Measurements from ENCODE around the gene SORCS2.

SORCS2 gene

DNA sequence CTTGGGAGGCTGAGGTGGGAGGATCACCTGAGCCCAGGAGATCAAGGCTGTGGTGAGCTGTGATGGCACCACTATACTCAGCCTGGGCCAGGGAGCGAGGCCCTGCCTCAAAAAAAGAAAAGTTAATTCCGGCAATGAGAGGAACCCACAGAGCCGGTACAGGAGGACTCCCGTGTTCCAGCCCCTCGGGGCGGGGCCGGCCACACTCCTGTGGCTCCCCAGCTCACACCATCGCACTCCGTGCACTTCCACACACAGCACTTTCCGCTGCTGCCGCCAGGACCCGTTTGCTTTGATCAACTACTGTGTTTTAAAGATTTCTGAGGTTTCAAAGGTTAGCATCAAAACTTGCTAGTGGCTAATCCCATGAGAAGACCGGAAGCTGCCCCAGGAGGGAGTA lies 575.6 kb downstream of the SORCS2 start:
- H3K9ac ChIP-seq (ENCODE audit: low read depth, low read length) = no peak overlapping the region
- no peaks in the 10 kb centered on the region for H3K27me3 ChIP-seq (ENCODE audit: control insufficient read depth, insufficient read depth, low read length)
- peaks cover 43% of the 10 kb centered on the region for H3K36me3 ChIP-seq (ENCODE audit: control insufficient read depth, insufficient read depth, low read length)
- H3K4me3 ChIP-seq (ENCODE audit: low read depth, low read length) = no peak overlapping the region
- no peaks in the 10 kb centered on the region for H3K4me1 ChIP-seq (ENCODE audit: control insufficient read depth, insufficient read depth, low read length)
- H3K9me3 ChIP-seq (ENCODE audit: control insufficient read depth, insufficient read depth, low read length) = no peaks in the 10 kb centered on the region
- H3K27ac ChIP-seq (ENCODE audit: low read depth, low read length) = no peak overlapping the region

DNA sequence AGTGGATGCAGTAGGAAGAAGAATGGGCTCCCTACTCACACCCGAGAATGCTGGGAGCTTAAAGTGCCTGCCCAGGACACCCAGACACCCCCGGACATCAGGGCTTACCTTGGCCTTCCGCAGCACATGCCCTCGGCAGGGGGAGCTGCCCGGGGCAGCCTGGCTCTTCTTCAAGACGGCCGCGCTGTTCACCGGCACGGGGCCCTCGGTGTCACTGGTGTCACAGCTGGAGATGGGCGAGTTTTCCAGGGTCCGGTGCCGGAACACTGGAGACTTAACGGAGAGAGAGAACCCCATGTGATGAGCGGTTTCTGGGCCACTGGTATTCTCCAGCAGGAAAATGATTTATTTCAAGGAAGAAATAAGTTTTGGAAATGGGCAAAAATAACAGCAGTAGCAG lies 576.4 kb downstream of the SORCS2 start:
- H3K9ac ChIP-seq (ENCODE audit: low read depth, low read length) = no peak overlapping the region
- H3K27ac ChIP-seq (ENCODE audit: low read depth, low read length) = no peak overlapping the region
- no peak overlapping the region for H3K4me3 ChIP-seq (ENCODE audit: low read depth, low read length)
- no peaks in the 10 kb centered on the region for H3K4me1 ChIP-seq (ENCODE audit: control insufficient read depth, insufficient read depth, low read length)
- H3K36me3 ChIP-seq (ENCODE audit: control insufficient read depth, insufficient read depth, low read length) = peaks cover 44% of the 10 kb centered on the region
- no peaks in the 10 kb centered on the region for H3K27me3 ChIP-seq (ENCODE audit: control insufficient read depth, insufficient read depth, low read length)
- H3K9me3 ChIP-seq (ENCODE audit: control insufficient read depth, insufficient read depth, low read length) = no peaks in the 10 kb centered on the region

DNA sequence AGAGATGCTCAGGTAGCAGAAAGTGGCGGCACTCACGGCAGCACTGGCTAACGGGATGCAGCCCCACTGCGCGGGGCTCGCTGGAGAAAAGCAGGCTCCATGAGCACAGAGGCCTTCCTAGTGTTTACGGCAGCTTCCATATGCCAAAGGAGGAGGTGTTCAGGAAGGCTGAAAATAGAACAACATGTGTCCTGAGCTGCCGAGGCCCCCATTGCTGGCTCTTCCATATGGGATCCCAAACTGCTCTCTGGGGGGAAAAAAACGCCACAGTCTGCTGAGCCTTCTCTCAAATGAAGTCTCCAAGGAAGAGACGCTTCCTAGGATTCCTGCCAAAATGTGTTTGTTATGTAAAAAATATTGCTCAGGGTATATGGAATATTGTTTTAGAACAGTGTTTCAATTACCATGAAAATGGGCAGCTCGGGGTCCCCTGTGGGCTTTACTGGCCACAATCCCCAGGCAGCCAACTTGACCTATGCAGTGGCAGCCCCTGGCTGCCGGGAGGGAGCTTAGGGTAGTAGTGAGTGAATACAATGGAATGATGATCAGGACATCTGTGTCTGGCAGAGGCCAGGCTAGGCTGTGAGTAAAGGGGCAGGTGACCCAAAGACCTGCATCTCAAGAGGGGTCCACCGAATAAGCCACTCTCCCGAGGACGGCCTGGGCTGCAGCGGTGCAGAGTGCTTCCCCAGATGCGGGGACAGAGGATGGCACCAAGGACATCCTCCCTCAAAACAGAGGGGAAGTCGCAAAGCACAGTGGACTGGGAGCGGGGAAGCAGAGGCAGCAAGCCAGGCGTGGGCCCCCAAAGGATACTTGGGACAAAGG lies 577.3 kb downstream of the SORCS2 start:
- H3K27me3 ChIP-seq (ENCODE audit: control insufficient read depth, insufficient read depth, low read length) = no peaks in the 10 kb centered on the region
- no peaks in the 10 kb centered on the region for H3K4me1 ChIP-seq (ENCODE audit: control insufficient read depth, insufficient read depth, low read length)
- no peaks in the 10 kb centered on the region for H3K9me3 ChIP-seq (ENCODE audit: control insufficient read depth, insufficient read depth, low read length)
- H3K27ac ChIP-seq (ENCODE audit: low read depth, low read length) = no peak overlapping the region
- no peak overlapping the region for H3K4me3 ChIP-seq (ENCODE audit: low read depth, low read length)
- no peak overlapping the region for H3K9ac ChIP-seq (ENCODE audit: low read depth, low read length)
- H3K36me3 ChIP-seq (ENCODE audit: control insufficient read depth, insufficient read depth, low read length) = peaks cover 51% of the 10 kb centered on the region

DNA sequence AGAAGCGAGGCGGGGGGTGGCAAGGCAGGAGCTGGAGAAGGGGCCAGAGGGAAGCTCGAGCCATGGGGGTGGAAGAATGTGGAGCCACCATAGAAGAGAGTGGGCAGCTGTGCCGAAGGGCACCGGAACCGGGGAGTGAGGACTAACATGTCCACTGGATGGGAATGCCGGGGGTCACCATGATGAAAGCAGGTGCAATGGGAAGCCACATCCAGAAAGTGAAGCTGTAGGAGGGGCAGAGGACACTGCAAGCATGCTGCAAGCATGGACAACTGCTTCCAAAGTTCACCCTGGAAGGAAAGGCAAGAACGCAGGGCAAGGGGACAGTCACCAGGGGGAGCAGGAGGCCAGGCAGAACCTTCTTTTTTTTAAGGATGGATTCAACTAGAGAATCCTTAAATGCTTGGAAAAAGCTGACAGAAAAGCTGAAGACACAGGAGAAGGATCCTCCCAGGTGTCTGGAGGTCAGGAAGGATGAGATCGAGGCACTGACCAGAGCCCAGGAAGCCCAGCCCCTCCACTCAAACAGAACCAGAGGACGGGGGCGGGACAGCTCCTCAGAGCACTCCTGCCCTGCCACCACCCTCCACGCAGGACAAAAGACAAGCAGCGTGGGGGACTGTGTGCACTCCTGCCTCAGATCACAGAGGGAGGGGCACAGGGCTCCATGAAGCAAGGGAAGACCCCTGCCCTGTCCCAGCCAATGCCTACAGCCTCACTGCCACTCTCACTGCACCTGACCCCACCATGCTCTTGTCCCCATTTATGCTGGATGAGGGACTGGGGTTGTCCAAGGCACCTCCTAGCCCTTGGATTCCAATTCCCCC lies 578.1 kb downstream of the SORCS2 start:
- Histone ChIP-seq H3K27me3 (ENCODE audit: control insufficient read depth, insufficient read depth, low read length) (no peaks in the 10 kb centered on the region), H3K36me3 (ENCODE audit: control insufficient read depth, insufficient read depth, low read length) (peaks cover 45% of the 10 kb centered on the region), H3K27ac (ENCODE audit: low read depth, low read length) (no peak overlapping the region), H3K9me3 (ENCODE audit: control insufficient read depth, insufficient read depth, low read length) (no peaks in the 10 kb centered on the region), H3K4me3 (ENCODE audit: low read depth, low read length) (no peak overlapping the region), H3K9ac (ENCODE audit: low read depth, low read length) (no peak overlapping the region), H3K4me1 (ENCODE audit: control insufficient read depth, insufficient read depth, low read length) (peaks cover 6% of the 10 kb centered on the region; the same call in 1 of the 2 replicates)

DNA sequence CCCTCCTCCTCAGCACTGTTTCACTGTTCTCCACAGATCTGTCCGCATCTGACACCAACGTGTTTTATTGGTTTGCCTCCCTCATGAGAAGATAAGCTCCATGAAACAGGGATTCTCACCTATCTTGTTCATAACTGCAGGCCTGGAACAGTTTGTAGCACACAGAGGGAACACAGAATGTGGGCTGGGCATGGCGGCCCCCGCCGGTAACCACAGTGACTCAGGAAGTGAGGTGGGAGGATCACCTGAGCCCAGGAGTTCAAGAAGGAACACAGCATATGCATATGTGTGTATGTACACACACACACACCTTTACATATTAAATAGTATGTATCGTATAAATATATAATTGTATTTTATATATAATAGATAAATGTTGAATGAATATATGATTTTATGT lies 578.7 kb downstream of the SORCS2 start:
- Histone ChIP-seq H3K4me1 (ENCODE audit: control insufficient read depth, insufficient read depth, low read length) (peaks cover 6% of the 10 kb centered on the region; the same call in 1 of the 2 replicates), H3K27me3 (ENCODE audit: control insufficient read depth, insufficient read depth, low read length) (no peaks in the 10 kb centered on the region), H3K36me3 (ENCODE audit: control insufficient read depth, insufficient read depth, low read length) (peaks cover 45% of the 10 kb centered on the region), H3K9ac (ENCODE audit: low read depth, low read length) (no peak overlapping the region), H3K4me3 (ENCODE audit: low read depth, low read length) (no peak overlapping the region), H3K27ac (ENCODE audit: low read depth, low read length) (no peak overlapping the region), H3K9me3 (ENCODE audit: control insufficient read depth, insufficient read depth, low read length) (no peaks in the 10 kb centered on the region)

DNA sequence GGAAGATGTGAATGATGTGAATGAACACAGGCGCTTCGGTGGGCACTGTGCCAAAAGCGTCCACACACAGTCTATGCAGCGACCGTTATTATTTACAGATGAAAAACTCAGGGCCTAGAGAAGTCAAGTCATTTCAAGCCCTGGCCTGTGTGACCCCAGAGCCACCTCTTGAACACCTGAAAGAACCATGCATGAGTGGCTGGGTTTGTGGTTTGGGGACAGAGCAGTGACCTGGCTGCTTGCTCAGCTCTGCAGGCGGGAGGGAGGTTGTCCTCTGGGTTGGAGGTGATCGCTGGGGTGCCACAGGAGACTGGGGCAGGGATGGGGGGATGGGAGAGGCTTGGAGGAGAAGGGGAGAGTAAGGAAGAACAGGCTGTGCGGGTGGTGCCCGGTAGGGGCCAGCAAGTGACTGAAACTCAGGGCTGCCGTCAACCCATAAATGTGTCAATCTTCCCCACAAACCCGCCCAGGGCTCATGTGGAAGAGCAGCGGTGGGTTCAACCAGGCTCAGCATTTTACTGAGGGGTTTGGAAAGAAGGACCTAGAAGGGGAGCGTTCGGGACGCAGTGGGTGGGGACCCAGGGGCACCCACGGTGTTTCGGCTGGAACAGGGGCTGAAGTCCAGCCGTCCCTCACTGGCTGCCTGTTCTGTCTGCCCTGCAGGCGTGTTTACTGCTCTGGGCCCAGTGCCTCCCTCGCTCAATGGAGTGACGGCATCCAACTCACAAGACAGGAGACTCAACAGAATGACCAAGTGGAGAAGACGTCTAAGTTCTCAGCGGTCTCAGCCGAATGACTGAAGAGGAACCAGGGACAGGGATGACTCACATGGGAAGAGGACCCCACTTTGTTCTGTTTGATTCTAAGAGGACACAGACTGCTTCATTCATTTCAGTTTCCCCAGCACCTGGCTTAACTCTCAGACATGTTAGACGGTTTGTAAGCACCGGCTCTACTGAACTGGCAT lies 579.5 kb downstream of the SORCS2 start:
- H3K4me3 ChIP-seq (ENCODE audit: low read depth, low read length) = no peak overlapping the region
- H3K27me3 ChIP-seq (ENCODE audit: control insufficient read depth, insufficient read depth, low read length) = no peaks in the 10 kb centered on the region
- no peak overlapping the region for H3K27ac ChIP-seq (ENCODE audit: low read depth, low read length)
- H3K4me1 ChIP-seq (ENCODE audit: control insufficient read depth, insufficient read depth, low read length) = peaks cover 6% of the 10 kb centered on the region; the same call in 1 of the 2 replicates
- no peak overlapping the region for H3K9ac ChIP-seq (ENCODE audit: low read depth, low read length)
- no peaks in the 10 kb centered on the region for H3K9me3 ChIP-seq (ENCODE audit: control insufficient read depth, insufficient read depth, low read length)
- peaks cover 45% of the 10 kb centered on the region for H3K36me3 ChIP-seq (ENCODE audit: control insufficient read depth, insufficient read depth, low read length)

DNA sequence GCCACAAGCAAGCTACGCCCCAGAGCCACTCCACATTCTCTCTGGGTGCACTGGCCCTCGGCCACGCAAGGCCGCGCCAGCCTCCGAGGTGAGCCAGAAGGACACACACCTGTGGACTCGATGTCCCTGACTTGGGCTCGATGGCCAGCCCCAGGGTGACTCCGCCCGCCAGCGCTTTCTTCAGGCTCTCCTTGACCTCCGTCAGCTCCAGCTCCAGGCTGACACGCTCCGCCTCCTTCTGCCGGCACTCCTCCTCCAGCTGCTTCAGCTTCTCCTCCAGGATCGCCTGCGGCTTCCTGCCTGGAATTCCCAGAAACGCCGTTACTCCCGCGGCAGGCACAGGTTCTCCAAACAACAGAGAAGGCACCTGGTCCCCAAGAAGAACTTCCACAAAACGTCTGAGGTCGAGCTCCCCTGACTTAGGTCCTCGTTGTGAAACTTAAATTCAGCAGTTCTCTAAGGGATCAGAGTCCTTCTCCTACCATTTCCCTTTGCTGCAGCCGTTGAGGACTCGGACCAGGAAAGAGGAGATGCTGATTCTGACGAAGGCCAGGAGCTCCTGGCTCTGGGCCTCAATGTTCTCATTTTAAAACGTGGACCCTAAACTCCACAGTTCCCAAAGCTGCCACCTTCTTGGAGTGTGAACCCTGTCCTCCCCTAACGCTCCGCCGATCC lies 580.5 kb downstream of the SORCS2 start:
- Histone ChIP-seq H3K4me1 (ENCODE audit: control insufficient read depth, insufficient read depth, low read length) (peaks cover 6% of the 10 kb centered on the region; the same call in 1 of the 2 replicates), H3K27me3 (ENCODE audit: control insufficient read depth, insufficient read depth, low read length) (no peaks in the 10 kb centered on the region), H3K9me3 (ENCODE audit: control insufficient read depth, insufficient read depth, low read length) (no peaks in the 10 kb centered on the region), H3K9ac (ENCODE audit: low read depth, low read length) (no peak overlapping the region), H3K27ac (ENCODE audit: low read depth, low read length) (no peak overlapping the region), H3K36me3 (ENCODE audit: control insufficient read depth, insufficient read depth, low read length) (peaks cover 44% of the 10 kb centered on the region), H3K4me3 (ENCODE audit: low read depth, low read length) (no peak overlapping the region)

DNA sequence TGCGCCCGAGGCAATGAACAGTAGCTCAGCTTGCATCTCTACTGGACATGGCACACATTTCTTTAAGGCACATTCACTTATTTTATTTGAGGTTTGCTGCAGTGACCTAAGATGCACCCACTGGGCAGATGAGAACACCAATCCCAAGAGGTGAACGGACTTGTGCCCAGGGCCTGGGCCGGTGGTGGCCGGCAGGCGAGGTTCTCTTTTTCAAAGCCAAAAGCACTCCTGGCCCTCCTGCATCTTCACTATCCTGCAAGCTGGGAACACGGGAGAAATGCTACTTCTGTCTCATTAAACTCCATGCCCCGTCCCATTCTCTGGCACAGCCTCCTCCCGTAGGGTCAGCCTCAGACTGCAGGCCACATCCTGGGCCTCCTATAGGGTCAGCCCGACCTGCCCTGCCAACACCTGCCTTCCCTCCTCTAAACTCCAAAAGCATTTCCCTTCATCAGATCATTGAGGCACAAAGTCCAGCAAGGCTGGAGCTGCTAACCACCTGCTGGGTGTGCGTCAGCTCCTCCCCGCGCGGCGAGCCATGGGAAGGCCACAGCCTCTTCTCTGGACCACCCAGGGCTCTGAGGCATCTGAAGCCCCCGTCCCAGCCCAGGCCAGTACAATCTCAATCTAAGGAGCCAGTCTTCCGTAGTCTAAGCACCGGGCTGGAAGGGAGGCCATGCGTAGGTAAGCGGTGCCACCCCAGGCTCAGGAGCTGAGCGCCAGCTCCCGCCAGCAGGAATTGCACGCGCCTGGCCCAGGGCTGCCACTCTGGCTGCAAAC lies 581.3 kb downstream of the SORCS2 start:
- no peak overlapping the region for H3K27ac ChIP-seq (ENCODE audit: low read depth, low read length)
- no peaks in the 10 kb centered on the region for H3K27me3 ChIP-seq (ENCODE audit: control insufficient read depth, insufficient read depth, low read length)

DNA sequence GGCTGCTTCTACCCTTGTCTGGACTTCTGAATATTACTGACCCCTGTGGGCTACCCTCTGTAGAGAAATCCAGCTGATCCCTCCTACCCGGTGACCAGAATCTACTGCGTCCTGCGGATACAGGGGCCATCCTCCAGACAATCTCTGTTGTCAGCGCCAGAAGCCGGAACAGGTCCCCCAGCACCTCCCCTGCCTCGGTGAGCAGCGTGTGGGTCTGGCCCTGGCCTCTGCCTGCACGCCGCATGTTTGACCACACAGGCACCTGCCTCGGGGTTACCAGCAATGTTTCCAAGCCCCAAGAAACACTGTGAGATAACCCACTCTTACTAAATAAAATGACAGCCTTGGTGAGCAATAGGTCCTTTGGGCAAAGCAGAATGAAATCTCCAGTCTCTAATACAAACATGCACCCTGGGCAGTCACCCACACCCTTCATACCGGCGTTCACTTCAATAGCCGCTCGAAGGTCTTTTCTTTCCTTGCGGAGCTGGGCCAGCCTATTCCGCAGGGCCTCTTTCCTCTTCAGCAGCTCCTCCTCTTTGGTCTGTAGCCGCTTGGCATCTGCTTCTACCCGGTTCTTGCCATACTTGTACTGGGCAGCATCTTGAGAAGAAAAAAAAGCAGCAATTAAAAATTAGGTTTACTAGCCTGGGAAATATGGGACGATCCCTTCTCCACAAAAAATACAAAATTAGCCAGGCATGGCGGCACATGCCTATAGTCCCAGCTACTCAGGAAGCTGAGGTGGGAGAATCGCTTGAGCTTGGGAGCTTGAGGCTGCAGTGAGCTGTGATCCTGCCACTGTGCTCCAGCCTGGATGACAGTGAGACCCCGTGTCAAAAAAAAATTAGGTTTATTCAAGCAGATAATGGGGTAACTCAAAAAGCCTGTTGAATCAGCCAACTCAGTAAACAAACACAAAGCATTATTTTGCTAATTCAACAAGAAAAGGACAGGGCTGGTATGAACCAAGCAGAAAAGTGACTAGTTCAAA lies 582.3 kb downstream of the SORCS2 start:
- peaks cover 46% of the 10 kb centered on the region for H3K36me3 ChIP-seq (ENCODE audit: control insufficient read depth, insufficient read depth, low read length)
- no peaks in the 10 kb centered on the region for H3K27me3 ChIP-seq (ENCODE audit: control insufficient read depth, insufficient read depth, low read length)
- H3K4me3 ChIP-seq (ENCODE audit: low read depth, low read length) = no peak overlapping the region
- no peak overlapping the region for H3K9ac ChIP-seq (ENCODE audit: low read depth, low read length)
- H3K27ac ChIP-seq (ENCODE audit: low read depth, low read length) = no peak overlapping the region
- peaks cover 6% of the 10 kb centered on the region; the same call in 1 of the 2 replicates for H3K4me1 ChIP-seq (ENCODE audit: control insufficient read depth, insufficient read depth, low read length)
- H3K9me3 ChIP-seq (ENCODE audit: control insufficient read depth, insufficient read depth, low read length) = no peaks in the 10 kb centered on the region

More for the DNA sequence above, 581.3 kb downstream of the SORCS2 start:
- H3K9me3 ChIP-seq (ENCODE audit: control insufficient read depth, insufficient read depth, low read length) = no peaks in the 10 kb centered on the region
- peaks cover 48% of the 10 kb centered on the region for H3K36me3 ChIP-seq (ENCODE audit: control insufficient read depth, insufficient read depth, low read length)
- no peak overlapping the region for H3K9ac ChIP-seq (ENCODE audit: low read depth, low read length)
- no peak overlapping the region for H3K4me3 ChIP-seq (ENCODE audit: low read depth, low read length)
- H3K4me1 ChIP-seq (ENCODE audit: control insufficient read depth, insufficient read depth, low read length) = peaks cover 6% of the 10 kb centered on the region; the same call in 1 of the 2 replicates

Data from HUES48 (cell line).